Ishikawa (cell line): ENCODE data around the gene COL20A1.

Experiments used
- EGR1 ChIP-seq: IDR thresholded peaks from 2 replicates; pipeline ENCODE4 v1.6.1; 2012
- EP300 ChIP-seq: IDR thresholded peaks from 2 replicates; pipeline ENCODE4 v1.6.1; 2012; ENCODE audit warnings: borderline replicate concordance
- RAD21 ChIP-seq: IDR thresholded peaks from 2 replicates; pipeline ENCODE4 v1.6.1; 2012; ENCODE audit warnings: low read depth
- TAF1 ChIP-seq: IDR thresholded peaks from 2 replicates; pipeline ENCODE4 v1.6.1; 2012; ENCODE audit warnings: low read depth, mild to moderate bottlenecking
- YY1 ChIP-seq: IDR thresholded peaks from 2 replicates; pipeline ENCODE4 v1.6.1; 2012; ENCODE audit warnings: low read depth
- ZBTB7A ChIP-seq: IDR thresholded peaks from 2 replicates; pipeline ENCODE4 v1.6.1; 2012; ENCODE audit warnings: low read depth
- TF ChIP-seq, protein P1 (sequence below): IDR thresholded peaks from 2 replicates; pipeline ENCODE4 v1.6.1; 2012; ENCODE audit warnings: low read depth, mild to moderate bottlenecking

DNA sequence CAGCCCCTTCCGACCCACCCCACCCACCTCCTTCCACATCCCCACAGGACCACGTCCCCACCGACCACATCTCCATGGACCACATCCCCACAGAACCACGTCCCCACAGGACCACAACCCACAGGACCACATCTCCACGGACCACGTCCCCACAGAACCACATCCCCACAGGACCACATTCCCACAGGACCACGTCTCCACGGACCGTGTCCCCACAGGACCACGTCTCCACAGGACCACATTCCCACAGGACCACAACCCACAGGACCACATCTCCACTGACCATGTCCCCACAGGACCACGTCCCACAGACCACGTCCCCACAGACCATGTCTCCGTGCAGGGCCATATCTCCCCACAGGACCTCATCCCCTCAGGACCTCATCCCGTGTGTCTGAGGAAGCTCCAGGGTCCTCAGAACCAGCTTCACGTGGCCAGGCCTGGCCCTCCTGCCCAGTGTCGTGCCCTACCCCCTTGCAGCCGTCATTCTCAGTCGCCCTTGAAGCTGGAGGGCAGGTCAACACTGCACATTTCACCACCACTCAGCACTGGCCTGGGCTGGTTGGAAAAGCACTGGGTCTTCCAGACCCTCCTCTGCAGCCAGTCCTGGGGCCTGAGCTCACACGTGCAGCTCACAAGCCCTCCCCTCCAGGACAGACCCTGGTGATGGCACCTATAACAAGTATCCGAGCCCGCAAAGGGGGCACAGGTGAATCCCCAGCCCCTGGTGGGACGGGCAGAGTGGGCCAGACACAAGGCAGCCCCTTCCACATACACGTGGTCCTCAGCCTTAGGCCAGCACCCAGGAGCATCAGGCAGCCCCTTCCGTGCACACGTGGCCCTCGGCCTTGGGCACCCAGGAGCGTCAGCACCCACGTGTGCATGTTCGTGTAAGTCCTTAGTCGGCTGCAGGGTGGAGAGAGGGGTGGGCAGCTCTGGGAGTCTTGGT is 64.2 kb downstream of the COL20A1 start:
- TF ChIP-seq, protein P1, sequence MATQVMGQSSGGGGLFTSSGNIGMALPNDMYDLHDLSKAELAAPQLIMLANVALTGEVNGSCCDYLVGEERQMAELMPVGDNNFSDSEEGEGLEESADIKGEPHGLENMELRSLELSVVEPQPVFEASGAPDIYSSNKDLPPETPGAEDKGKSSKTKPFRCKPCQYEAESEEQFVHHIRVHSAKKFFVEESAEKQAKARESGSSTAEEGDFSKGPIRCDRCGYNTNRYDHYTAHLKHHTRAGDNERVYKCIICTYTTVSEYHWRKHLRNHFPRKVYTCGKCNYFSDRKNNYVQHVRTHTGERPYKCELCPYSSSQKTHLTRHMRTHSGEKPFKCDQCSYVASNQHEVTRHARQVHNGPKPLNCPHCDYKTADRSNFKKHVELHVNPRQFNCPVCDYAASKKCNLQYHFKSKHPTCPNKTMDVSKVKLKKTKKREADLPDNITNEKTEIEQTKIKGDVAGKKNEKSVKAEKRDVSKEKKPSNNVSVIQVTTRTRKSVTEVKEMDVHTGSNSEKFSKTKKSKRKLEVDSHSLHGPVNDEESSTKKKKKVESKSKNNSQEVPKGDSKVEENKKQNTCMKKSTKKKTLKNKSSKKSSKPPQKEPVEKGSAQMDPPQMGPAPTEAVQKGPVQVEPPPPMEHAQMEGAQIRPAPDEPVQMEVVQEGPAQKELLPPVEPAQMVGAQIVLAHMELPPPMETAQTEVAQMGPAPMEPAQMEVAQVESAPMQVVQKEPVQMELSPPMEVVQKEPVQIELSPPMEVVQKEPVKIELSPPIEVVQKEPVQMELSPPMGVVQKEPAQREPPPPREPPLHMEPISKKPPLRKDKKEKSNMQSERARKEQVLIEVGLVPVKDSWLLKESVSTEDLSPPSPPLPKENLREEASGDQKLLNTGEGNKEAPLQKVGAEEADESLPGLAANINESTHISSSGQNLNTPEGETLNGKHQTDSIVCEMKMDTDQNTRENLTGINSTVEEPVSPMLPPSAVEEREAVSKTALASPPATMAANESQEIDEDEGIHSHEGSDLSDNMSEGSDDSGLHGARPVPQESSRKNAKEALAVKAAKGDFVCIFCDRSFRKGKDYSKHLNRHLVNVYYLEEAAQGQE = no peak
- TF ChIP-seq EP300 = no peak
- no peak for TF ChIP-seq YY1
- no peak for TF ChIP-seq EGR1
- TF ChIP-seq RAD21 = no peak
- TF ChIP-seq TAF1 = no peak
- TF ChIP-seq ZBTB7A = no peak
